Endothelial cell (in vitro differentiated cells): ENCODE data around the gene ABLIM1. TPM values are rescaled to one million over a fixed set of nuclear protein-coding genes. Genes with fewer than 3 reads are reported as not detected.

ENCODE experiments used
- DNase-seq: peaks from one replicate; pipeline ENCODE4 v3.0.0; 2021; ENCODE audit warnings: low spot score
- H3K27ac Mint-ChIP-seq: one replicate; pipeline ENCODE4 v1.8.0; 2021; ENCODE audit warnings: mixed read lengths, inconsistent platforms; ENCODE audit not compliant: unreplicated experiment
- H3K27me3 Mint-ChIP-seq: one replicate; pipeline ENCODE4 v1.8.0; 2021; ENCODE audit warnings: mild to moderate bottlenecking, moderate library complexity, mixed read lengths, inconsistent platforms; ENCODE audit not compliant: unreplicated experiment
- H3K36me3 Mint-ChIP-seq: one replicate; pipeline ENCODE4 v1.8.0; 2021; ENCODE audit warnings: mild to moderate bottlenecking, low read depth, mixed read lengths, inconsistent platforms; ENCODE audit not compliant: unreplicated experiment
- H3K4me1 Mint-ChIP-seq: one replicate; pipeline ENCODE4 v1.8.0; 2021; ENCODE audit warnings: mild to moderate bottlenecking, mixed read lengths, inconsistent platforms; ENCODE audit not compliant: unreplicated experiment
- H3K4me3 Mint-ChIP-seq: one replicate; pipeline ENCODE4 v1.8.0; 2021; ENCODE audit warnings: mild to moderate bottlenecking, mixed read lengths, inconsistent platforms; ENCODE audit not compliant: unreplicated experiment
- H3K9me3 Mint-ChIP-seq: one replicate; pipeline ENCODE4 v1.8.0; 2021; ENCODE audit warnings: mixed read lengths, inconsistent platforms; ENCODE audit not compliant: unreplicated experiment
- CTCF ChIP-seq: fragments of 200-600 bp; sonication (generic); IDR thresholded peaks from one replicate; pipeline ENCODE4 v1.5.0; 2021; ENCODE audit warnings: antibody characterized with exemption; ENCODE audit not compliant: unreplicated experiment
- total RNA-seq: library from RNA; stranded (reverse); fragmentation: NEBNext Ultra II Directional; extraction: Animal tissue kit (Norgen Biotek cat#: 25700); gene quantifications from one replicate; pipeline ENCODE4 v1.2.1, GENCODE V29; 2021; ENCODE audit not compliant: unreplicated experiment

ABLIM1 gene
- total RNA-seq, 1 donor from 2014 or later = 55.9 TPM

- Mint-ChIP-seq H3K27me3 (peaks cover 1% of the 10 kb centered on the region), H3K4me3 (no peak overlapping the region), H3K9me3 (no peaks in the 10 kb centered on the region), H3K4me1 (peaks cover 14% of the 10 kb centered on the region), H3K36me3 (peaks cover 4% of the 10 kb centered on the region), H3K27ac (no peak overlapping the region)
- TF ChIP-seq CTCF = no peak
- DNase-seq = no peak
Observed at GRCh38 chr10:114573330-114574045, 84.6 kb downstream of the ABLIM1 start.

DNA sequence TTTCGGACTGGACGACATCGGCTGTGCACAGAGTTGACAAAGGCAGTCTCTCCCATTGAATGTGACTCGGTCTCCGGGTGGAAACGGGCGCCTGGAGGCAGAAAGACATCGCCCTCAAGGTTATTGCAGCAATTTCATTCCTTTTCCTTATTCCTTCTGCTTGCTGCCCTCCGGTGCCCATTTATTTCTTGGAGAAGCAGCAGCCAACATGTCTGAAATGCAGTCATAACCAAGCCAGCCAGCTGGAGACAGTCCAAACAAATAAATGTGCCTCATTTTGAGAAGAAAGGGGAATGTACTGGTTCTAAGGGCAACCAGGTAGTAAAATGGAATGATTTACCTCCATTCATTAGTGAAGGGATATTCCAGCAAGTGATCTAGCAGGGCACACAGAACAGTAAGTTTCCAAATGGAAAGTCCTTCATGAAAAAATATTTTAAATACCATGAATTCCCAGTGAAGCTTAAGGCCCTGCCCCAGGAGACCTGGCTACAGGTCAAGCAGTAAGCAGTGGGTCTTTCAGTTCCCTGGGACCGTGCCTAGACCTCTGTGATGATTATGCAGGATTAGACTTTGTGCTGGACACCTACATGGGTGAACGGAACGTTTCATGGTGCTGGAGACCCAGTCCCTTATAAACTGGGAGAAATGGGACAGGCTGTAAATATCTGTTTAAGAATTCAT, 86.6 kb downstream of the ABLIM1 start:
- Mint-ChIP-seq H3K27ac (no peak overlapping the region), H3K27me3 (peaks cover 1% of the 10 kb centered on the region), H3K4me3 (no peak overlapping the region), H3K36me3 (peaks cover 4% of the 10 kb centered on the region), H3K4me1 (peaks cover 14% of the 10 kb centered on the region), H3K9me3 (no peaks in the 10 kb centered on the region)
- no peak for TF ChIP-seq CTCF
- DNase-seq = no peak

DNA sequence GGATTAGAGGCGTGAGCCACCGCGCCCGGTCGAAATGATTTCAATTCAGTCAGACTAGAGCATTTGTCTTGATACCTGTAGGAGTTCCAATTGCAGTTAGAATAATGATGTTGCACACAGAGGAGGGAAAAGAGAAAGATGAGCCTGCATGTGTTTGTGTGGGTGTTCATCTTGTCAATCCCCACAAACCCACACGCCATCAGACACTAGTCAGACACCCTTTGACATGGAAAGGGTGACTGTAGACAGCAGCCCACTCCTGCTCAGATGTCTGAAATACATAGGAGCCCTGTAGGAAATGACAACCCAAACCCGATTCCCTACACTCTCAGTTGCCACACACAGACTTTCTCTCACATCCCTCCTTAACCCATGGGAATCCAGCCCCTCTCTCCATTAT, 92.0 kb downstream of the ABLIM1 start:
- Mint-ChIP-seq H3K4me1 (no peaks in the 10 kb centered on the region), H3K27ac (no peak overlapping the region), H3K4me3 (no peak overlapping the region), H3K36me3 (no peaks in the 10 kb centered on the region), H3K27me3 (peaks cover 1% of the 10 kb centered on the region), H3K9me3 (no peaks in the 10 kb centered on the region)
- no peak for TF ChIP-seq CTCF
- DNase-seq = no peak

DNA sequence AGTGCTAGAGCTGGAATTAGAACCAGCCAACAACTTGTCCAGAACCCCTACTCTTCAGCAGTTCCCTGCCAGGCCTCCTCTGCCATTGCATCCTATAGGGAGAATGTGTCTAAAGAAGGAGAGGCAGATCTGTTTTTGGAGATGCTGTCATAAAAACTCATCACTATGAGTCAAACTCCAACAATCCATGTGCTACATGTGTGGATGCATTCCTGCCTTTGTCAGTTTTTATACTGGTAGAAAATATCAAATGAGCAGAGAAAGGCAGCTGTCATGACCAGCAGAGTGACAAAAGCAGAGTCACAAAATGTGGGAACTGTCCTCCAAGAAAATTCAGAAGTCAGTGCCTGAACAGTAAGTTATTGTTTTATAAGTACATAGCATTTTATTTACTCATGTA, 93.0 kb downstream of the ABLIM1 start:
- Mint-ChIP-seq H3K36me3 (no peaks in the 10 kb centered on the region), H3K4me3 (no peak overlapping the region), H3K27me3 (peaks cover 1% of the 10 kb centered on the region), H3K4me1 (no peaks in the 10 kb centered on the region), H3K27ac (no peak overlapping the region), H3K9me3 (no peaks in the 10 kb centered on the region)
- no peak for TF ChIP-seq CTCF
- no peak for DNase-seq

DNA sequence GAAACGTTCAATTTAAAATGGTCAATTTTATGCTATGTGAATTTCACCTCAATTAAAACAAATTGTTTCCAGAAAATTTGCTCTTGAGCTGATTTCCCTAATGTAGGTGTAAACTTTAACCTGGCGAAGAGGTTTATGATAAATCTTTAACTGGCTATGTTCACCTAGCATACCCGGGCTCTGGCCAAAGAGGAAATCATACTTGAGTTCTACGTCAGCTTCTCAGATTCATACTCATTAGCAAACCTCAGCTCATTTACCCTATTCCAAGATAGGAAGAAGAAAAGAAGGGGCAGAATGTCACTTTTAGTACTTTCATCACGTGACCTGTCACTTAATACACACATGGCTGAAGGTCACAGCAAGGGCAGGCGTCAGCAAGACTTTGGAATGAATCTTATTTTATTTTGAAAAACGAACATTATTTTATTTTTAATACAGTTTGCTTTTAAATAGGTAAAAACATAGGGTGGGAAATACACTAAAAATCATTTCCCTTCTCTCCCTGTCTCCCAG, 97.0 kb downstream of the ABLIM1 start:
- Mint-ChIP-seq H3K9me3 (peaks cover 7% of the 10 kb centered on the region), H3K4me1 (no peaks in the 10 kb centered on the region), H3K4me3 (no peak overlapping the region), H3K36me3 (peaks cover 12% of the 10 kb centered on the region), H3K27ac (no peak overlapping the region), H3K27me3 (no peaks in the 10 kb centered on the region)
- no peak for DNase-seq
- TF ChIP-seq CTCF = no peak
